Measurements from ENCODE around the gene ST3GAL3.

DNA sequence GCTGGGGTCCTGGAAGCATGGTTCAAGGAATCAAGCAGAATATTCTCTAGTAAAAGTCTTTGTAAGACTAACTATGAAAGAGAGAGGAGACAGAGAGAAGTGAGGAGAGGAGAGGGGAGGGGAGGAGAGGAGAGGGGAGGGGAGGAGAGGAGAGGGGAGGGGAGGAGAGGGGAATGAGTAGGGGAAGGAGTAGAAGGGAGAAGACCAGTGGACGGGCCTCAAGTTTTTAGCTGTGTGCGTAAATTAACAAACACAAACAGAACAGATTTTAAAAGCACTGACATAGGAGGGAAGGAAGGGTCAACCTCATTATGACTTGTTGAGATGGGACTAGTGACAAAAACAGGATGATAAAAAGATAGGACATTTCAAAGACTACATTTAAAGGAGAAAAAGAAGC lies 62.8 kb downstream of the ST3GAL3 start:
- TF ChIP-seq, protein P1, sequence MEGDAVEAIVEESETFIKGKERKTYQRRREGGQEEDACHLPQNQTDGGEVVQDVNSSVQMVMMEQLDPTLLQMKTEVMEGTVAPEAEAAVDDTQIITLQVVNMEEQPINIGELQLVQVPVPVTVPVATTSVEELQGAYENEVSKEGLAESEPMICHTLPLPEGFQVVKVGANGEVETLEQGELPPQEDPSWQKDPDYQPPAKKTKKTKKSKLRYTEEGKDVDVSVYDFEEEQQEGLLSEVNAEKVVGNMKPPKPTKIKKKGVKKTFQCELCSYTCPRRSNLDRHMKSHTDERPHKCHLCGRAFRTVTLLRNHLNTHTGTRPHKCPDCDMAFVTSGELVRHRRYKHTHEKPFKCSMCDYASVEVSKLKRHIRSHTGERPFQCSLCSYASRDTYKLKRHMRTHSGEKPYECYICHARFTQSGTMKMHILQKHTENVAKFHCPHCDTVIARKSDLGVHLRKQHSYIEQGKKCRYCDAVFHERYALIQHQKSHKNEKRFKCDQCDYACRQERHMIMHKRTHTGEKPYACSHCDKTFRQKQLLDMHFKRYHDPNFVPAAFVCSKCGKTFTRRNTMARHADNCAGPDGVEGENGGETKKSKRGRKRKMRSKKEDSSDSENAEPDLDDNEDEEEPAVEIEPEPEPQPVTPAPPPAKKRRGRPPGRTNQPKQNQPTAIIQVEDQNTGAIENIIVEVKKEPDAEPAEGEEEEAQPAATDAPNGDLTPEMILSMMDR (IDR thresholded peaks at IDR 0.05; ENCODE audit: borderline replicate concordance, extremely low read depth, low read length, poor library complexity, severe bottlenecking) = no peak
- TF ChIP-seq EZH2 (IDR thresholded peaks at IDR 0.05; ENCODE audit: borderline replicate concordance, low read depth, low read length, severe bottlenecking) = no peak

Measured in DND-41 (cell line).